SK-N-SH treated with all-trans-retinoic acid at 6 μM for 48 hours (cell line): ENCODE results near the gene RESF1.

Experiments
- ARNTL ChIP-seq: fragments of 450-650 bp; formaldehyde crosslinking; IDR thresholded peaks from 2 replicates; pipeline ENCODE4 v1.5.0; 2020; ENCODE audit warnings: low read depth, mild to moderate bottlenecking, moderate library complexity, borderline replicate concordance
- RARB ChIP-seq: fragments of 250-450 bp; sonication (Bioruptor Pico); IDR thresholded peaks from 2 replicates; pipeline ENCODE4 v1.8.0; 2021; ENCODE audit warnings: mild to moderate bottlenecking, moderate library complexity
- SNAI2 ChIP-seq: fragments of 250-450 bp; sonication (Bioruptor Pico); IDR thresholded peaks from 2 replicates; pipeline ENCODE4 v1.5.0; 2020; ENCODE audit warnings: mild to moderate bottlenecking, moderate library complexity
- TCF4 ChIP-seq: fragments of 250-450 bp; sonication (Bioruptor Pico); IDR thresholded peaks from 2 replicates; pipeline ENCODE4 v1.8.0; 2021; ENCODE audit warnings: mild to moderate bottlenecking, moderate library complexity, borderline replicate concordance
- ZFP30 ChIP-seq: fragments of 450-650 bp; formaldehyde crosslinking; IDR thresholded peaks from 2 replicates; pipeline ENCODE4 v1.5.0; 2022; ENCODE audit warnings: mild to moderate bottlenecking, moderate library complexity

GRCh38 chr12:31947971-31948370, 11.2 kb upstream of the RESF1 start:
- no peak for TF ChIP-seq TCF4 (CRISPR knock-in tag)
- no peak for TF ChIP-seq SNAI2 (CRISPR knock-in tag)
- TF ChIP-seq ARNTL, result no peak
- no peak for TF ChIP-seq RARB
- TF ChIP-seq ZFP30, result no peak
